Stomach (tissue), 4 donors: Measurements from ENCODE around the gene RBMS2.
A peak's percentile ranks its signal among the peaks of the same experiment; 100 is the strongest.

ENCODE experiments used
- CTCF ChIP-seq, 7 experiments: fragments of 450-650 bp in 4 of 7; fragments of 200-600 bp in 3 of 7; sonication (generic) in 3 of 7; IDR thresholded peaks; one replicate each; pipeline ENCODE4 v1.5.1; 2016 to 2019; ENCODE audit warnings: antibody characterized with exemption in 7 of 7, control low read depth in 2 of 7, mild to moderate bottlenecking in 1 of 7
- POLR2A ChIP-seq, 4 donors: fragments of 450-650 bp; IDR thresholded peaks; one replicate each; pipeline ENCODE4 v1.6.1; 2016; ENCODE audit warnings: antibody characterized with exemption in 4 of 4, control low read depth in 2 of 4, mild to moderate bottlenecking in 1 of 4, moderate library complexity in 1 of 4

- TF ChIP-seq CTCF (IDR thresholded peaks at IDR 0.05) (peak in 1 of 7 experiments; percentile 21), POLR2A (IDR thresholded peaks at IDR 0.05) (no peak)
Measured at GRCh38 chr12:56634837-56635791, 113.5 kb downstream of the RBMS2 start.
